ENCODE results near the gene UBE2L5. TPM values are rescaled to one million over a fixed set of nuclear protein-coding genes. Genes with fewer than 3 reads are reported as not detected.

The UBE2L5 gene
- total RNA-seq, 4 donors from 2014 or later, result 0.31 TPM; not detected in 3

- no peaks in the 10 kb centered on the region for H3K36me3 ChIP-seq
- no peak overlapping the region for H3K27ac ChIP-seq
- 60 to 93% methylated on average over 1 to 2 of the region's 3 CpGs for WGBS, 2 donors (ENCODE audit: low coverage in 1 of 2)
- H3K4me1 ChIP-seq, result peaks cover 0 to 20% (median 0%) of the 10 kb centered on the region in 3 donors
- no peak for ATAC-seq
- no peak overlapping the region for H3K4me3 ChIP-seq
- no peak for TF ChIP-seq POLR2A (IDR thresholded peaks at IDR 0.05)
- TF ChIP-seq CTCF (IDR thresholded peaks at IDR 0.05), result no peak
- no peak for TF ChIP-seq EP300 (IDR thresholded peaks at IDR 0.05)
- TF ChIP-seq POLR2AphosphoS5 (IDR thresholded peaks at IDR 0.05), result no peak
- no peaks in the 10 kb centered on the region for H3K27me3 ChIP-seq
- H3K9me3 ChIP-seq, result no peaks in the 10 kb centered on the region
Measured at GRCh38 chr13:30429235-30429634, 6.9 kb downstream of the UBE2L5 start.

GRCh38 chr13:30429721-30430694, 7.7 kb downstream of the UBE2L5 start:
- TF ChIP-seq EP300 (IDR thresholded peaks at IDR 0.05) (no peak), POLR2AphosphoS5 (IDR thresholded peaks at IDR 0.05) (peak; percentile 56)
- ATAC-seq, result peak; percentile 78
- H3K36me3 ChIP-seq, result no peaks in the 10 kb centered on the region
- no peak overlapping the region for H3K4me3 ChIP-seq
- H3K4me1 ChIP-seq, result peaks cover 0 to 20% (median 0%) of the 10 kb centered on the region in 3 donors
- H3K27ac ChIP-seq, result peak overlapping the region in 3 of 4 donors; percentile 2 to 62 (median 24)
- no peaks in the 10 kb centered on the region for H3K9me3 ChIP-seq
- 24 to 31% methylated on average over 6 of the region's 6 CpGs for WGBS, 2 donors (ENCODE audit: low coverage in 1 of 2)
- no peaks in the 10 kb centered on the region for H3K27me3 ChIP-seq

- no peak for ATAC-seq
- H3K27me3 ChIP-seq, result no peaks in the 10 kb centered on the region
- 29 to 42% methylated on average over 2 of the region's 2 CpGs for WGBS, 2 donors (ENCODE audit: low coverage in 1 of 2)
- no peaks in the 10 kb centered on the region for H3K9me3 ChIP-seq
- TF ChIP-seq POLR2AphosphoS5 (IDR thresholded peaks at IDR 0.05) (no peak), CTCF (IDR thresholded peaks at IDR 0.05) (no peak), POLR2A (IDR thresholded peaks at IDR 0.05) (no peak), EP300 (IDR thresholded peaks at IDR 0.05) (no peak)
- H3K4me1 ChIP-seq, result peaks cover 0 to 20% (median 0%) of the 10 kb centered on the region in 3 donors
- H3K4me3 ChIP-seq, result no peak overlapping the region
- no peaks in the 10 kb centered on the region for H3K36me3 ChIP-seq
- no peak overlapping the region for H3K27ac ChIP-seq
Measured at GRCh38 chr13:30431269-30431940, 9.1 kb downstream of the UBE2L5 start.

GRCh38 chr13:30435911-30436451, 13.7 kb downstream of the UBE2L5 start:
- no peaks in the 10 kb centered on the region for H3K27me3 ChIP-seq
- H3K4me3 ChIP-seq, result no peak overlapping the region
- no peaks in the 10 kb centered on the region for H3K9me3 ChIP-seq
- ATAC-seq, result no peak
- no peak overlapping the region for H3K27ac ChIP-seq
- TF ChIP-seq EP300 (IDR thresholded peaks at IDR 0.05) (no peak), POLR2AphosphoS5 (IDR thresholded peaks at IDR 0.05) (no peak), POLR2A (IDR thresholded peaks at IDR 0.05) (no peak)
- 52 to 54% methylated on average over 3 of the region's 3 CpGs for WGBS, 2 donors (ENCODE audit: low coverage in 1 of 2)
- H3K36me3 ChIP-seq, result no peaks in the 10 kb centered on the region
- H3K4me1 ChIP-seq, result peaks cover 0 to 6% (median 0%) of the 10 kb centered on the region in 3 donors

- H3K27me3 ChIP-seq, result no peaks in the 10 kb centered on the region
- no peak overlapping the region for H3K4me3 ChIP-seq
- H3K36me3 ChIP-seq, result no peaks in the 10 kb centered on the region
- no peak for ATAC-seq
- no peaks in the 10 kb centered on the region for H3K9me3 ChIP-seq
- H3K4me1 ChIP-seq, result no peaks in the 10 kb centered on the region
- WGBS, 2 donors (ENCODE audit: low coverage in 1 of 2), result 71 to 77% methylated on average over 8 of the region's 8 CpGs
- TF ChIP-seq EP300 (IDR thresholded peaks at IDR 0.05), result no peak
- no peak for TF ChIP-seq CTCF (IDR thresholded peaks at IDR 0.05)
- no peak for TF ChIP-seq POLR2AphosphoS5 (IDR thresholded peaks at IDR 0.05)
- no peak for TF ChIP-seq POLR2A (IDR thresholded peaks at IDR 0.05)
- no peak overlapping the region for H3K27ac ChIP-seq
Measured at GRCh38 chr13:30437177-30437576, 14.9 kb downstream of the UBE2L5 start.
